ENCODE measurements around the gene LMLN. TPM values are rescaled to one million over a fixed set of nuclear protein-coding genes. Genes with fewer than 3 reads are reported as not detected.

LMLN gene
- total RNA-seq, 6 experiments from 2014 or later, result 4.8 to 8.1 (median 6.4) TPM

DNA sequence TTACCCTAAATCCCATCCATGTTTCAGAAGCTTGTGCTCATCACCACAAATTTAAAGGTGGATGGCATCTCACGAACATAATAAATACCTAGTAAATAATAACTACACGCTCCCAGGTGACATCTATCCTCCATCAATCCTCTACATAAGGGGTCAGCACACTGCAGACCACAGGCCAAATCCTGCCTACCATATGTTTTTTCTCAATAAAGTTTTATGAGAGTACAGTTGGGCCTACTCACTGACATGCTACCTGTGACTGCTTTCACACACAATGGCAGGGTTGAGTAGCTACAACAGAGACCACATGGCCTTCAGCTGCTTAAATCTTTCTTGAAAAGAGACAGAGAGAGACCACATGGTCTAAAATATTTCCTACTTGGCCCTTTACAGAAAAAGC is 105.9 kb downstream of the LMLN start:
- Mint-ChIP-seq H3K9me3 (no peaks in the 10 kb centered on the region), H3K36me3 (ENCODE audit: low read depth) (no peaks in the 10 kb centered on the region), H3K4me3 (no peak overlapping the region), H3K4me1 (ENCODE audit: low read depth) (no peaks in the 10 kb centered on the region), H3K27ac (no peak overlapping the region), H3K27me3 (ENCODE audit: insufficient read depth) (peaks cover 14% of the 10 kb centered on the region)
- TF ChIP-seq, protein P1, sequence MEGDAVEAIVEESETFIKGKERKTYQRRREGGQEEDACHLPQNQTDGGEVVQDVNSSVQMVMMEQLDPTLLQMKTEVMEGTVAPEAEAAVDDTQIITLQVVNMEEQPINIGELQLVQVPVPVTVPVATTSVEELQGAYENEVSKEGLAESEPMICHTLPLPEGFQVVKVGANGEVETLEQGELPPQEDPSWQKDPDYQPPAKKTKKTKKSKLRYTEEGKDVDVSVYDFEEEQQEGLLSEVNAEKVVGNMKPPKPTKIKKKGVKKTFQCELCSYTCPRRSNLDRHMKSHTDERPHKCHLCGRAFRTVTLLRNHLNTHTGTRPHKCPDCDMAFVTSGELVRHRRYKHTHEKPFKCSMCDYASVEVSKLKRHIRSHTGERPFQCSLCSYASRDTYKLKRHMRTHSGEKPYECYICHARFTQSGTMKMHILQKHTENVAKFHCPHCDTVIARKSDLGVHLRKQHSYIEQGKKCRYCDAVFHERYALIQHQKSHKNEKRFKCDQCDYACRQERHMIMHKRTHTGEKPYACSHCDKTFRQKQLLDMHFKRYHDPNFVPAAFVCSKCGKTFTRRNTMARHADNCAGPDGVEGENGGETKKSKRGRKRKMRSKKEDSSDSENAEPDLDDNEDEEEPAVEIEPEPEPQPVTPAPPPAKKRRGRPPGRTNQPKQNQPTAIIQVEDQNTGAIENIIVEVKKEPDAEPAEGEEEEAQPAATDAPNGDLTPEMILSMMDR (IDR thresholded peaks at IDR 0.05), result no peak
- no peak for DNase-seq

DNA sequence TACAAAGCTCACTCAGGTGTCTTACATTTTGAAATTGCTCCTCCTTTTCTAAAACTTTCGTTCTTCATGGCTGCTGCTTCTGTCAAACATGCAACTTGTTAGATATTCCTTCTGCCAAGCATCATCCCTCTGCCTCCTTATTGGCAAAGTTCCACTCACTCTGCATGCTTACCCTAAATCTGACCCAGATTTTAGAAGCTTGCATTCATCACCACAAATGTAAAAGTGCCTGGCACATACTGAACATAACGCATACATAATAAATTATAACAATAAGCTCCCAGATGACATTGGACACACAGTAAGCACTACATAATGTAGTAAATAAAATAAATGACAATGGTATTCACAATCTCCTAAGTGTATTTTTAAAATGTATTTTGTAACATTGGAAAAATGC is 107.4 kb downstream of the LMLN start:
- TF ChIP-seq, protein P1 (IDR thresholded peaks at IDR 0.05), result no peak
- H3K9me3 Mint-ChIP-seq, result no peaks in the 10 kb centered on the region
- no peak overlapping the region for H3K4me3 Mint-ChIP-seq
- no peaks in the 10 kb centered on the region for H3K36me3 Mint-ChIP-seq (ENCODE audit: low read depth)
- peaks cover 19% of the 10 kb centered on the region for H3K27me3 Mint-ChIP-seq (ENCODE audit: insufficient read depth)
- no peak for DNase-seq
- peaks cover 7% of the 10 kb centered on the region; the same call in 1 of the 2 replicates for H3K4me1 Mint-ChIP-seq (ENCODE audit: low read depth)
- H3K27ac Mint-ChIP-seq, result no peak overlapping the region

DNA sequence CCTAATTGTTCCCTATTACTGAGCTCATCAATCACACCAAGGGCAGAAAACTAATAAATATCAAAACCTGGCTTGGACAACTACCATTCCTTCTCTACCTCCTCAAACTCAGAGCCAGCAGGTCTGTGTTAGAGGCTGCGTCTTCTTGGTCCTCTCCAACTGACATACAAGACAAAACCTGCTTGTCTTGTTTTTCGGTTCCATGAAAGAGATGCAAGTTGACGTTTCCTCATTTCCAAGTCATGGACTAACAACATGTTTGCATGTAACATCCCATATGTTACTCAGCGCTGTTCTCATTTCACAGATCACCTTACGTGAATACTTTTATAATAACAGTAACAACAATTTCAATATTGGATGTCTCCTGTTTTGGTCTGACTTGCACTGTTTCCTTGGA is 110.9 kb downstream of the LMLN start:
- Mint-ChIP-seq H3K27me3 (ENCODE audit: insufficient read depth) (peaks cover 6% of the 10 kb centered on the region), H3K9me3 (no peaks in the 10 kb centered on the region), H3K4me3 (no peak overlapping the region), H3K4me1 (ENCODE audit: low read depth) (peaks cover 7% of the 10 kb centered on the region; the same call in 1 of the 2 replicates), H3K36me3 (ENCODE audit: low read depth) (no peaks in the 10 kb centered on the region), H3K27ac (no peak overlapping the region)
- TF ChIP-seq, protein P1 (IDR thresholded peaks at IDR 0.05), result no peak
- no peak for DNase-seq

DNA sequence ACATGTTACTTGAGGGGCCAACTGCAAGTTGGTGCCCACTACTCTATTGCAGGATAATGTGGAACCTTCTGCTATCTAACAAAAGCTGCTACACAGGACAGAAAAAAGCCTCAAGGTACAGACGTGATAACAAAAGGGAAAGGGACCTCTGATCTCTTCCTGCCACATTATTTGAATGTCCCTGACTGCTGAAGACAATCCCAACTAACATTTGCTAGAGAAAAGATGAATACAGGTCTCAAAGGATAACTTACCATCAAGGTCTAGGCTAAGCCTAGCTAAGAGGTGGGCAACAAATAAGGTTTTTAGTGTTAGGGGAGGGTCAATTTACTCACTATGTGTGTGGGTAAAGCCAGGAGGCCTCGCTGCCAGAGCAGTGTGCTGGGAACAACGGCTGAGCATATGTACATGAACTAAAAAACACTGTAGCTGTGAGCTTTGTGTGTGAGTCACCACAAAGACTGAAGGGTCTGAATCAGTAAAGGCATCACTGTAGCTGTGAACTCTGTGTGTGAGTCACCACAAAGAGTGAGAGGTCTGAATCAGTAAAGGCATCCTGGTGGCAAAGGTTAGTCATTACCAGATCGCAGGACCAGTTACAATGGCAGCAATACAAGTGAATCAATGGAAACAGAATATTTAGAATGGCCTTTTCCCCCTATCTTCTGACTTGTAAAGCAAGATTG is 111.7 kb downstream of the LMLN start:
- Mint-ChIP-seq H3K4me3 (no peak overlapping the region), H3K27ac (no peak overlapping the region), H3K36me3 (ENCODE audit: low read depth) (no peaks in the 10 kb centered on the region), H3K27me3 (ENCODE audit: insufficient read depth) (peaks cover 5% of the 10 kb centered on the region), H3K4me1 (ENCODE audit: low read depth) (peaks cover 7% of the 10 kb centered on the region; the same call in 1 of the 2 replicates), H3K9me3 (no peaks in the 10 kb centered on the region)
- DNase-seq, result peak; percentile 93
- TF ChIP-seq, protein P1 (IDR thresholded peaks at IDR 0.05), result peak; percentile 53

DNA sequence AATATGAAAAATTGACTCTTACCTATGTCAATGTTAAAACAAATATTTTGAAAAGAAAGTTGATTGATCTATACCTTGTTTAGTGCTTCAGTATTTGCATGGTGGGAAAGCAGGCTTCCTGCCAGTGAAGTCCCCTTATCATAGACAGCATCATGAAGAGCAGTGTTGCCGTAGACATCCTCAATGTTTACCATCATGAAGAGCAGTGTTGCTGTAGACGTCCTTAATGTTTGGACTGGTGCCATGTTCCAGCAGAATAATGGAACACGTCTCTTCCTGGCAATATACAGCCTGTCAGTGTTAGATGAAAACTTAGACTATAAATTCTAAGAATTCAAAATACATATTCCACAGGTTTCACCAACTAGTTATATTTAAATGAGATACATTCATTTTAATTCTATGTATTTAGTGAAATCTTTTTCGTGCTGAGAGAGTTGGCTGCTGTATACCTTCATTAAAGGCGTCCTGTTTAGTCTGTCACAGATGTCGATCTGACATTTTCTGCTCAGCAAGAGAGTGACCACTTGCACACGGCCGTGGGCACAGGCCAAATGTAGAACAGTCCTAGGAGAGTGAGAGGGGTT is 116.8 kb downstream of the LMLN start:
- no peaks in the 10 kb centered on the region for H3K36me3 Mint-ChIP-seq (ENCODE audit: low read depth)
- DNase-seq, result no peak
- H3K4me1 Mint-ChIP-seq (ENCODE audit: low read depth), result peaks cover 4% of the 10 kb centered on the region; the same call in 1 of the 2 replicates
- peaks cover 14% of the 10 kb centered on the region for H3K27me3 Mint-ChIP-seq (ENCODE audit: insufficient read depth)
- TF ChIP-seq, protein P1 (IDR thresholded peaks at IDR 0.05), result no peak
- no peak overlapping the region for H3K27ac Mint-ChIP-seq
- H3K9me3 Mint-ChIP-seq, result no peaks in the 10 kb centered on the region
- no peak overlapping the region for H3K4me3 Mint-ChIP-seq
